HG03045 (cell line): ENCODE results near the gene LAGE3.

ENCODE experiments used
- ATAC-seq: cut with Tn5 transposase; IDR thresholded peaks from one replicate; pipeline ENCODE4 v1.9.1; 2021; ENCODE audit warnings: mild to moderate bottlenecking, moderate library complexity; ENCODE audit not compliant: unreplicated experiment

Gene LAGE3

DNA sequence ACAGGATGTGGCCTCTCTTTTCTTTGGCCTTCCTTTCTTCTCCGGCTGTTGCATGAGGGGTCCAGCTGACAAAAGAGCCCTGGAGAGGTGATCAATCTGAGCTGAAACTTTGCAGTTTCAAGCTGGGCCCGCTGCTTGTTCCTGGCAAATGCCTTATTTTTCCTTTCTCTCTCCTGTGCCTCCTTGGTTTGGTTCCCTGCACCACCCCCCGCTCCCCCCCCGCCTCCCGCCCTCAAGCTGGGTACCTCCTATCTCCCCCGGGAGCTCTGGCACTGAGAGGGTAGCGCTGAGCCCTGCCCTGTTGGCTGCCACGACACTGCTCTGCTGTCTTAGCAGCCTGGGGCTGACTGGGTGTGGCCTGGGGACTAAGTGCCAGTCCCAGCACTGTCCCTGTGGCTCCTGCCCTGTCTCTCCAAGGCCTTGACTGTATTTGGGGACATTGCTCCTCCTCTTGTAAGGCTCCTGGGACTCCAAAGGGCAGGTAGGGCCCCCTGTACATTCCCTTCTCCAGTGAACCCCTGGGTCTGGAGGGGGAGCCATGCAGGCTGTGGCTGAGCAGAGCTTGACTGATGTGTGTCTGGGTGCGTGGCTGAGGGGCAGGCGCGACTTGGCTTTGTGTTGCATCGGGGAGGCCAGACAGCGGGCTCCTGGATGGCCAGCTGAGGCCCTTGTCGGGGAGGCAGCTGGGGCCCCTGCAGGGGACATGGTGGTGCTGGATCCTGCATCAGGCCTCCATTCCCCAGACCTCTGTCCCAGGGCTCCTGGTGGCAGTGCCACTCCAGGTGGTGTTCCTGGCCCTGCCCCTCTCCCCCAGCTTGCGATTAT, 19.9 kb downstream of the LAGE3 start:
- no peak for ATAC-seq

DNA sequence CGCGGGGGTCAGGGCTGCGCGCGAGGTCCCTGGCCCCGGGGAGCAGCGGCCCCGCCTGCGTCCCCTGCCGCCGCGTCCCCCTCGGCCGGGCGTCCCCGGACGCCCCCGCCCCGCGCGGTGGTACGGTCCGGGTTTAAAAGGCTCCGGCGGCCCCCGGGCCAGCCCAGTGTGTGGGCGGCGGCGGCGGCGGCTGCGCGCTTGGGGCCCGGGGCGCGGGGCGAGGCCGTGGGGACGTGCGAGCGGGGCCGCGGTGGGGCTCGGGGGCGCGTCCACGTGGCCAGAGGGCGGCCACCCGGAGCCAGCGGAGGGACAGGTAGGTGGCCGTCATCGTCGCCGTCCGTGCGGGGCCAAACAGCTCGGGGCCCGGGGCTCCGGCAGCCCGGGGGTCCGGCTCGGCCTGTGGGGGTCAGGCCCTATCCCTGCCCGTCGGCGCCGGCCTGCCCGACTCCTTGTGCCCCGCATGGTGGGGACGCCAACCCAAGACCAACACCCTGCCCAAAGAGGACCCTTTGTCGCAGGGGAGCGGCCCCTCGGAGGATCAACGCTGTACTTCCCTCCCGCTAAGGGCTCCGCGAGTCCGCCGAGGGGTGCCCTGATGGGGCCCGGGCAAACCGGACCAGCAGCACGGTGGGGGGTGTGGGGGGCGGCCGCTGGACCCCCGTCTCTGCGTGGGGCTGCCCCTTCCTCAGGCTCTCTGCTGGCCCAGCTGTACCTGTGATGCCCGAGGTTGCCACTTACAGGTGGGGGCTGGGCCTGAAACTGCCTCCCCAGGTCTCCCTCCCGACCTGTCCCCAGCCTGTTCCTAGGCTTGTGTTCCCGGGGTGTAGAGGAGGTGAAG, 20.7 kb downstream of the LAGE3 start, which contains the start of gene PLXNA3:
PLXNA3 (plus strand) TSS at position 166 of the 838 bp plus-strand sequence. CDS start 1,903 bp downstream, outside the sequence.
- peak; percentile 58 for ATAC-seq

DNA sequence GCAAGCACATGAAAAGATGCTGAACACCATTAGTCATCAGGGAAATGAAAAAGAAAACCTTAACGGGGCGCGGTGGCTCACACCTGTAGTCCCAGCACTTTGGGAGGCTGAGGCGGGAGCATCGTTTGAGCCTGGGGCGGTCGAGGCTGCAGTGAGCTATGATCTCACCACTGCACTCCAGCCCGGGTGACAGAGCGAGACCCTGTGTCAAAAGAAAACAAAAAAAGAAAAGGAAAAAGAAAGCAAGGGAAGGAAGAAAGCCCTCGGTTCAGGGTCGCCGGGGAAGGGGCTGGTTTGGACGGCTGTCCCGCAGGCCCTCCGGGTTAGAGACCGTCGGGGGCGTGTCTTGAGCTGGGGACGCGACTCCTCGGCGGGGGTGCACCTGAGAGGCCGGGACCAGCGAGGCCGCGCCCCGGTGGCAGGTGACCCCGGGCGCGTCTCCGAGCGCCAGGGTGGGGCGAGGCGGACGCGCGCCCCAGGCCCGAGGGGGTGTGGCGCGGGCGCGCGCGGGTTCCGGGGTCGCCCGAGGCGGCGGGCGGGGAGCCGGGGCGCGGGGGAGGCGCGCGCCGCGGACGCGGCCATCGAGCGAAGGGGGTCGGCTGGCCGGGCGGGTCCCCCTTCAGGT, 21.5 kb downstream of the LAGE3 start:
- peak; percentile 63 for ATAC-seq

DNA sequence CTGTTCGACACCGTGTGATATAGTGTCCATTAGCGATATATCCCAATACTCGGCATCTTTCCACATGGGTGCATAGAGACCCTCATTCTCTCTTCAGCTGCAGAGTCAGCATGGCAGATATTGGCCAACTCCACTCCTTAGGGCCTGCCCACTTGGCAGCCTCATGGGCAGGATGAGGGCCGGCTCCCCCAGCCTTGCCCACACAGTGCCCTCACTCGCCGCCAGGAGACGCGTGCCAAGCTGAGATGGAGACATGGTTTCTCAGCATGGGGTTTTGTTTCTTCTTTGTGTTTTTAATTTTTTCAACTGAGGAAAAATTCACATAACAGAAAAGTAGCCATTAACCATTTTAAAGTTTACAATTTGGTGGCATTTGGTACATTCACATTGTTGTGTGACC, 26.3 kb downstream of the LAGE3 start:
- ATAC-seq: no peak

DNA sequence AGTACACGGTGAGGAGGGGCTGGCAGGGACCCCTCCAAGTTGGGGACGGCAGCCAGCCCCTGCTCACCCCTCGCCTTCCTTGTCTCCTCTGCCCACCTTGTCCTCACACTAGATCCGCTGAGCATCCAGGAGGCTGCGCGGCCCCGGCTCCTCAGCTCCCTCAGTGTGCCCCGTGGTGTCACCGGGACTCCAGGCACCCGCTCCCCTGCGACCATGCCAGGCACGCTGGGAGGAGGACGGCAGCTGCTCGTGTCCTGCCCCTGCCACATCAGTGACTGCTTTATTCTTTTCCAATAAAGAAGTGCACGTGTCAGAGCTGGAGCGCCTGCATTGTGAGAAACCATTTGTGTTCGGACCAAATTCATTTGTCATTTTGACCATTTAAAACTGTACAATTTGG, 28.8 kb downstream of the LAGE3 start:
- no peak for ATAC-seq

DNA sequence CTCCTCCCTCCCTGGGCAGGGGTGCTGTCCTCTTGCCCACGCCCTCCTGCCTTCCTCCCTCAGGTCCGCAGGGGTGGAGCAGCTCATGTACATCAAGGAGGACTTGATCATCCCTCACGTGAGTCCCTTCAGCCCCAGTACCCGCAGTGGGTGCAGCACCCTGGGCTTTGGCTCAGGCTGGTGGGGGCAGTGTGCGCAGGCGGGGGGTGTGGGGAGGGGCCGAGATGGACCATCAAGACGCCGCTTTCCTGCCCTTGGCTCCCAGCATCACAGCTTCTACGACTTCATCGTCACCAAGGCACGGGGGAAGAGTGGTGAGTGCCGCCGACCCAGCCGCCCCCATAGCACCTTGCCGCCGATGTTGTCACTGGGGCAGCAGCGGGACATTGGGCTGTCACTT, 29.5 kb downstream of the LAGE3 start:
- ATAC-seq: no peak

DNA sequence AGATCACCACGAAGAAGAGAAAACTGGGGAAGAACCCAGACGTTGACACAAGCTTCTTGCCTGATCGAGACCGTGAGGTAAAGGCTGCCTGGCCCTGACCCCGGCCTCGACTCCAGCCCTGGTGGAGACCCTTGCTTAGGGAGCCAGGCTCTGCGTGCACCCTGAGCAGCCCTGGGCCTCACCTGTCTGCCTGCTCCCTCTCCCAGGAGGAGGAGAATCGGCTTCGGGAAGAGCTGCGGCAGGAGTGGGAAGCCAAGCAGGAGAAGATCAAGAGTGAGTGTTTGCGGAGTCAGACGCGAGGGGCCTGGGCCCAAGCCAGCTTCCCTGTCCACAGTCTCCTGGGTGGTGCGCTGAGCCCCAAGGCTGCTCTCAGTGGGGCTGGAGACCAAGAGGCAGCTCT, 30.6 kb downstream of the LAGE3 start:
- no peak for ATAC-seq

DNA sequence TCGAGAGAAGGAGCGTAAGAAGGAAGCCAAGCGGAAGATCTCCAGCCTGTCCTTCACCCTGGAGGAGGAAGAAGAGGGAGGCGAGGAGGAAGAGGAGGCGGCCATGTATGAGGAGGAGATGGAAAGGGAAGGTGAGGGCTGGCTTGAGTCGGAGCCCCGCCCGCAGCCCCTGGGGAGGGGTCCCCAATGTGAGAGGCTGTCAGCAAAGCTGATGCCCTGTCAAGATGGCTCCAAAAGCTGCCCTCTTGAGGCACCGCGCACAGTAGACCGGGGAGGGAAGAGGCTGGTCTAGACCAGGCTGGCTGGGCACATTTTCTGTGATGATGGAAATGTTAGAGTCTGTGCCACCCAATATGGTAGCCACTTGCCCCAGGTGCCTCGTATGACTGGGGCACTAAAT, 32.7 kb downstream of the LAGE3 start:
- ATAC-seq: no peak

DNA sequence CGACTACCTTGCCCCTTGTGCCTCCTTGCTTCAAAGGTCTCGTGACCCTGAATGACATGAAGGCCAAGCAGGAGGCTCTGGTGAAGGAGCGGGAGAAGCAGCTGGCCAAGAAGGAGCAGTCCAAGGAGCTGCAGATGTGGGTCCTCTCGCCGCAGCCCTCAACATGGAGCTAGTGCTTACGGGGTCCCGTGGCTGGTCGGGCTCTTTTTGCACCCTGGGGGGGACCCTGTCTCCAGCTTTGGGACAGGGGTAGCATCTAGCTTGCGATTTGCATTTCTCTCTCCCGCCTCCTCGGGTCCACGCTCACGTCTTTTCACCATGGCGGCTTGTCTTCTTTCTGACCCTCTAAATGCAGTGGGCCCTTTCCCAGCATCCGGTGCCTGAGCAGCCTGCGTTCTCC, 33.3 kb downstream of the LAGE3 start:
- no peak for ATAC-seq

DNA sequence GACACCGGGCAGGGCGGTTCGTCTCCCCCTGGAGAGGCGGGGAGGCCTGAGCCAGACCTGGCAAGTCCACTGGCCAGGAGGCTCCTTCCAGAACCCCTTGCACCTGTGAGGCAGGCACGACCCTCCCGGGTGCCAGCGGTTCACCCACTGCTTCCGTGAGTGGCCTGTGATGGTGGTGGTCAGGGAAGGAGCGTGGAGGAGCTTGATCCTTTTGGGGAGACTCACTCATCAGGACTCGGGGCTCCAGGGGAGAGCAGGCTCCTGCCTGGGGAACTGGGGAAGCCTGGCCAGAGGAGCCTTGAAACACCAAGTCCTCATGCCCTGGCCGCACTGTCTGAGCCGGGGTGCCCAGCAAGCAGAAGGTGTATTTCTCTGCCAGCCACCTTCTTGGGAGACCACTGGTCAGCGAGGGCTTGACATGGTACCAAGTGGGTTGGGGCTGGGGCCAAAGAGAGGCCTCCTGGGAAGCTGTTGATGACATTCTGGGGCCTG, 34.3 kb downstream of the LAGE3 start:
- ATAC-seq: no peak

DNA sequence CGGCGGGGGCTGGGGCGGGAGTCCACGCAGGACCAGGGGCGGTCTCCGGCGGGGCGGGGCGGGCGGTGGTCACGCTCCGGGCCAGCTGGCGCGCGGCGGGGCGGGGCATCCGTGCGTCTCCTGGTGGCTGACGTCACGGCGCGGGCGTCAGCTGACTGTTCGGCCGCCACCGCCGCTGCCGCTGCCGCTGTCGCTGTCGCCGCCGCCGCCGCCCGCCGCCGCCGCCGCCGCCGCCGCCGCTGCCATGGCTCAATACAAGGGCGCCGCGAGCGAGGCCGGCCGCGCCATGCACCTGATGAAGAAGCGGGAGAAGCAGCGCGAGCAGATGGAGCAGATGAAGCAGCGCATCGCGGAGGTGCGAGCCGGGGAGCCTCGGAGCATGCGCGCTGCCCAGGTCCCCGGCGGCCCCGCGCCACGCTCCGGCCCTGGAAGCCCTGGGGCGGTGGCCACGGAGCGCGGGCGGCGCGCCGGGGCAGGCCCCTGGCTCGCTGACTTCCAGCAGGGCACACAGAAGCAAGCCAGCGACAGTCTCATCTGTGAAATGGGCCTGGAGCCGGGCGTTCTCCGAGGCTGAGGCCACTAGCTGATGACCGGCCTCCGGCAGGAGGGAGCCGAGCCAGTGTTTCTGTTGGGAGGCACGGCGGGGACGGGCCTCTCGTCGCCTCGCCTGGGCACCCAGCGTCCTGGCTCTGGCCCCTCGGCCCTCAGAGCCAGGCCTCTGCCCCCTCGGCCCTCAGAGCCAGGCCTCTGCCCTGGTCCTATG, 34.9 kb downstream of the LAGE3 start, which contains the start of gene FAM50A:
FAM50A (plus strand) TSS at position 150 of the 763 bp plus-strand sequence; CDS start at position 245, 95 bp downstream.
- peak; percentile 77 for ATAC-seq

DNA sequence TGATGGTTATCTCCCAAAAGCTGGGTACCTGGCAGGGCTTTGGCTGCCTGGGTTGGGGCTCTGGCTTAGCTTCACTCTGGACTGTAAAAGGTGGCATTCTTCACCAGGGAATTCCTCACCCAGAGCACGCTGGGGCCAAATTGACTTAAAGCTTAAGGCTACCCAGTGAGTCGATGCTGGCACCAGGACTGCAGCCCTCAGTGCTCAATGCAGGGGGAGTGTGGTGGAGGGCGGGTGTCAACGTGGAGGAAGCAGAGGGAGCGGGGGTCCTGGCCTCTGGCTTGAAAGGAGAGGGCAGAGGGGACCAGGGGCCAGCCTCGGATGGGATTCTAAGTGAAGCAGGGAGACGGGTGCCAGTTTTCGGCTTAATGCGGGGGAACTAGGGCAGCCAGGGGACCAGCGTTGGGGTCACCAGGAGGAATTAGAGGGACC, 35.6 kb downstream of the LAGE3 start:
- ATAC-seq: no peak

DNA sequence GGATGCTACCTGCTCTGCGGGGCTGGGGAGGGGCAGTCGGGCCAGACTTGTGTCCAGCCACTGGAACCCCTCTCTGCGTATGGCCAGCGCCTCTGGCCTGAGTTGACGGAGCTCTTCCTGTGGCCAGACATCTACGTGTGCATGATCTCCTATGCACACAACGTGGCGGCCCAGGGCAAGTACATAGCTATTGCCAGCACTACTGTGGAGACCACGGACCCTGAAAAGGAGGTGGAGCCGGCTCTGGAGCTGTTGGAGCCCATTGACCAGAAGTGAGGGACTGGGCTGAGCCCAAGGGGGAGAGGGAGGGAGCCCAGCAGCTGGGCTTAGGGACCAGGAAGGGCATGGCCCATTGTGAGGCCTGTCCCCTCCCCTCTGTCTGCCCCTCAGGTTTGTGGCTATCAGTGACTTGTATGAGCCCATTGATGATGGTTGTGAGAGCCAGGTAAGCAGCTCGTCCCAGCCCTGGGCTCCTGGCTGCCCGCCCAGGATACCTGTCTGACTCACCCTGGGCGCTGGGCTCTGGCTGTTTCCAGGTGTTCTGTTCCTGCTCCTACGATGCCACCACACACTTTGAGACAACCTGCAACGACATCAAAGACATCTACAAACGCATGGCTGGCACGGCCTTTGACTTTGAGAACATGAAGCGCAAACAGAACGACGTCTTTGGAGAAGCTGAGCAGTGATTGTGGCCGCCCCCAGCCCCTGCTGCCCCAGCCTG, 36.9 kb downstream of the LAGE3 start:
- ATAC-seq: no peak

DNA sequence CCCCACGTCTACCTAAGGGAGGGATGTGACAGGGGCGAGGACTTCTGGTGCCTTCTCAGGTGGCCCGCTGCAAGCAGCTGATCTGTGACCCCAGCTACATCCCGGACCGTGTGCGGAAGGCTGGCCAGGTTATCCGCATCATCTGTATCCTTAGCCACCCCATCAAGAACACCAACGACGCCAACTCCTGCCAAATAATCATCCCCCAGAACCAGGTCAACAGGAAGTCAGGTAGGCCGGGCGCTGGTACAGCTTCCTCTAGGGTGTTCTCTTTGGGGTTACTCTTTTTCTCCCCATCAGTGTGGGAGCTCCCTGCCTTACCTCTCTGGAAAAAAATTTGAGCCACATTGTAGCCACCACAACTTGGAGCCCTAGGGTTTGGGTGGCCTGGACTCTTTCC, 37.5 kb downstream of the LAGE3 start:
- ATAC-seq: no peak

DNA sequence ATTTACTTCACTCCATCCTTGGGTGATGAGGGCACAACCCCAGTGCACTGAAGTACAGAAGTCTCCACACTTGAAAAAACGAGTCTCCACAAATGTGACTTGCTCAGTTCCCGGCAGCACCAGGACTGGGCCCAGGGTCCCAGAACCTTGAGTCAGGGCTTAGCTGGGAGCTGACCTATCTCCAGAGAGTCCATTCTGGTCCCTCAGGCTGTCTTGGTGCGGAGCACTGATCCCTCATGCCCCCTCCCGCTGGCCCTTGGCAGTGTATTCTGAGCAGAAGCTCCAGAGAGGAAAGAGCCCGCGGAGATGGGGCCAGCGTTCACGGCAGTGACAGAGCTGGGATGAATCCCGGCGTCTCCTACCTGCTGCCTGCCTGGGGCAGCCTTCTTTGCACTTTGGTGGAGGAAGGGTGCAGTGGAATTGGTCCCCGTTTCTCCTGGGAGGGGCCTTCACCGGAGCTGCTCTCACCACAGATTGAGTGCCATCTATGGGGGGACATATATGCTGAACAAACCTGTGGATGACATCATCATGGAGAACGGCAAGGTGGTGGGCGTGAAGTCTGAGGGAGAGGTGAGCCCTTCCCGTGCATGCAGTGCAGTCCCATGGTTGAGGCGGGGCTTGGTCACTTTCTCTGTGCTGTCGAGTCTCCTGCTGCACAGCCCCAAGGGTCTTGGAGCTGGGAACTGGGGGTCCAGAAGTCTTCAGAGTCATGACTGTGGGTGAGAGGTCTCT, 38.3 kb downstream of the LAGE3 start:
- ATAC-seq: no peak

DNA sequence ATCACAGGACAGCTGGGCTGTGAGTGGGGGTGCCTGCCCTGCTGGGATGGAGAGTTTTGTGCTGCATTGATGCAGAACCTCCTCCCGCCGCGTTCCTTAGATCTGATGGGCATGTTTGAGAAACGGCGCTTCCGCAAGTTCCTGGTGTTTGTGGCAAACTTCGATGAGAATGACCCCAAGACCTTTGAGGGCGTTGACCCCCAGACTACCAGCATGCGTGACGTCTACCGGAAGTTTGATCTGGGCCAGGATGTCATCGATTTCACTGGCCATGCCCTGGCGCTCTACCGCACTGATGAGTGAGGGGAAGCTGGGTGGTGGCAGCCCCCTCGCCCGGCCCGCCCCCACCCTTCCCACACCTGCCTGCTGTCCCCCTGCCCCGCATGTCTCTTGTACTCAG, 39.2 kb downstream of the LAGE3 start:
- ATAC-seq: no peak

DNA sequence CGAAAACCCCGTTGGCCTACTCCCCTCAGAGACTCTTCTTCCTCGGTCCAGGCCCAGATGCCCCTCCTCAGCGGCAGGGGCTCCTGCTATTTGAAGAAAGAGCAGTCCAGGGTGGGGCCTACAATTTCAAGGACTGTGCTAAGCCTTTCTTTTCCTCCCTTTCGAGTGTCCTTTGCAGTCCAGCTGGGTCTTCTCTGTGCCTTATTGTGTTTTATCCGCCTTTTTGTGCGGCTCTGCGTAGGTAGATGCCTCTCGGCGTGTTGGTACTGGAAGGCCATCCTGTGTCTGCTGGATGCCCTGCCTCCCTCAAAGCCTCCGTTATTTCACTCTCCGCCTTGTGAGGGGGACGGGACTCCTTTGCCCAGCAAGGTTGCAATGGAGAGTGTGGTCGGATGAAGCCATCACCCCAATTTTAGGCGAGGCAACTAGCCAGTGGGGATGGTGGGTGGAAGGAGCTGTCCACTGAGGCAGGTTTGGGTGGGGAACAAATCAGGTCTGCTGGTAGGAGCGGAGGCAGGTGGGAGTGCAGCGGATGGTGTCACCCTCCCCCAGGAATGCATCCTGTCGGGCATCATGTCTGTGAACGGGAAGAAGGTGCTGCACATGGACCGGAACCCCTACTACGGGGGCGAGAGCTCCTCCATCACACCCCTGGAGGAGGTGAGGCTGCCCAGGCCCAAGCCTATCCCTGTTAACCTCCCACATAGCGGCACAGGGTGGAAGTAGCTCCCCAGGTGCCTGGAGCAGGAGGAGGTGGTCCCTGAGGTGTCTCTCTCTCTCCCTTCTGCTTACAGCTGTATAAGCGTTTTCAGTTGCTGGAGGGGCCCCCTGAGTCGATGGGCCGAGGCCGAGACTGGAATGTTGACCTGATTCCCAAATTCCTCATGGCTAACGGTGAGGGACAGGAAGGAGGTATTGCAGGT, 40.8 kb downstream of the LAGE3 start:
- ATAC-seq: no peak
